Glomerular visceral epithelial cell (primary cell): ENCODE data around the gene BCHE.

Experiments used
- DNase-seq: peaks from one replicate; pipeline ENCODE4 v3.0.0-alpha.2; 2016; ENCODE audit errors: extremely low spot score

The BCHE gene

GRCh38 chr3:165753560-165753959 is 83.7 kb downstream of the BCHE start:
- DNase-seq: peak; percentile 12

GRCh38 chr3:165751637-165752036 is 85.6 kb downstream of the BCHE start:
- DNase-seq: no peak

DNA sequence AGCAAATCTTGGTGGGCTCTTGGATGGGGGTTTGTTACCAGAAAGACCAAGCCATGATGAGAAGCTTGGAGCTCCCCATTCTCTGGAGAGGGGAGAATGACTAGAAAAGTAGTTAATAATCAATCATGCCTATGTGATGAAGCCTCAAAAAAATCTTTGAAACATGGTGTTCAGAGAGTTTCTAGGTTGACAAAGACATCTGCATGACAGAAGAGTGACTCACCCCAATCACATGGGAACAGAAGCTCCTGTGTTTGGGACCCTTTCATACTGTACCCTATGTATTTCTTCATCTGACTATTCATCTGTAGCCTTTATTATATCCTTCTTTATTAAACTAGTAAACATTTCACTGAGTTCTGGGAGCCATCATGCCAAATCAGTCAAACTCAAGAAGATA is 87.4 kb downstream of the BCHE start:
- DNase-seq: peak; percentile 18

DNA sequence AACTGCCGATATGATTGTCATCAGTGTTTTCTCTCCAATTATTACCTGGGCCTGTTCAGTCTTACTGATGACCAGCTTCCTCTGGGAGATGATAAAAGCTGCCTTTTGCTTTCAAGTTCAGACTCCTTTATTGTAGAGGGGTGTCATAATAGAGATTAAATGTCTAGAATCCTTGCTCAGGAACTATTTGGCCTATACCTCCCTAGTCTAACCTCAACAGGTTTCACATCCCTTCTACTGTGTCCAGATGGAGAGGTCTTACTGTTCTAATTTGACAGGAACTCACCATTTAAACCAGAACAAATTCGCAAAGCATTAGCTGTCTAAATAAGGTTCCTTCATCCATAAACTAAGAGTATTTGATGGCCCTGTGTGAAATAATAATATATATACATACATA is 88.0 kb downstream of the BCHE start:
- no peak for DNase-seq

- DNase-seq: no peak
These were observed 89.1 kb downstream of the BCHE start for GRCh38 chr3:165748094-165748493.

GRCh38 chr3:165746874-165747273 is 90.3 kb downstream of the BCHE start:
- no peak for DNase-seq

GRCh38 chr3:165744025-165744424 is 93.2 kb downstream of the BCHE start:
- no peak for DNase-seq

DNA sequence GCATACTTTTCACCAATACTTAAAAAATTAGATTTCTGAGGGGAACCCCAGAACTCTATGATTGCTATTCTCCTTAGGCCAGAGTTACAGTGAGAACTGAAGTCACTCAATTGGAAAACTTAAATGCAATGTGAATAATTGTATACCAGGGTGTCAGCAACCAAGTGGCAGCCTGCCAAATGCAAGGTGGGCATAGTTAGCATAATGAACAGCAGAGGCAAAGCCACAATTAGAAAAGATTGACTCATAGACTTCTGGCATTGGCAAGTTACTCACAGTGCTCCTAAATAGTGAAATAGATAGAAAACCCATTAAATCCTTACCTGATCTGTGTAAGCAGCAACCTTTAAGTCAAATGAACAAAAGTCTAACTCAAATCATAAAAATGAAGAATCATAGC is 94.9 kb downstream of the BCHE start:
- DNase-seq: peak; percentile 70

GRCh38 chr3:165729756-165730155 is 107.5 kb downstream of the BCHE start:
- no peak for DNase-seq

DNA sequence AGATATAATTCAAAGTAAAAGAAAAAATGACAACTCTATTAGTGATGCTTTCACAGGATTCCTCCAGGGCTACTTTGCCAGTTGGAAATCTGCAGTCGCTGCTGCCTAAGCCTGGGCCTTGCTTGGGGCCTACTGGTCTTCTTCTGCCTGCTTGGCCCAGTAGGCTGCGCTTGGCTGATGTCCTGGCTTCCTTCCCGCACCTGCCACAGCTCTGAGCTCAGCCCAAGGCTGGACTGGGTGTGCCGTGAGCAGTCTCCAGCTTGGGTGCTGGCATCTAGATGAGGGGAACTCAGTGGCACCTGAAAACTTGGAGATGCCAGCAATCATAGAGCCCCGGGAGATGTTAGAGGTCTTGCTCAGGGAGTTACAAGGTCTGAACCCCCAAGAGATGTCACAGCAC is 108.3 kb downstream of the BCHE start:
- no peak for DNase-seq

DNA sequence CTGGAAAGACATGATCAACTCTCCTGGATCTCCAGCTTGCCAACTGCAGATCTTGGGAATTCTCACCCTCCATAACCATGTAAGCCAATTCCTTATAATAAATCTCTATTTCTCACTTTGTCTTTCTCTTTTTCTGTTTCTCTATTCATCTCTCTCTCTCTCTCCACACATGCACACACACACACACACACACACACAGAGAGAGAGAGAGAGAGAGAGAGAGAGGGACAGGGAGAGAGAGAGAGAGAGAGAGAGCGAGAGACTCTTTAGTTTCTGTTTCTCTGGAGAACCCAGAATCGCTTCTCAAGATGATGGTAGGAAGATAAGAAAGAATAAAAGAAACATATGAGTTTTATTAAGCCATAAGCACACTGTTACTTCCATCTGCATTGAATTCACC is 111.9 kb downstream of the BCHE start:
- no peak for DNase-seq
